HG03439 (cell line): ENCODE results near the gene HOXB9.

Source experiments
- ATAC-seq: cut with Tn5 transposase; IDR thresholded peaks from one replicate; pipeline ENCODE4 v1.9.1; 2021; ENCODE audit warnings: mild to moderate bottlenecking, moderate library complexity; ENCODE audit not compliant: unreplicated experiment

The HOXB9 gene

DNA sequence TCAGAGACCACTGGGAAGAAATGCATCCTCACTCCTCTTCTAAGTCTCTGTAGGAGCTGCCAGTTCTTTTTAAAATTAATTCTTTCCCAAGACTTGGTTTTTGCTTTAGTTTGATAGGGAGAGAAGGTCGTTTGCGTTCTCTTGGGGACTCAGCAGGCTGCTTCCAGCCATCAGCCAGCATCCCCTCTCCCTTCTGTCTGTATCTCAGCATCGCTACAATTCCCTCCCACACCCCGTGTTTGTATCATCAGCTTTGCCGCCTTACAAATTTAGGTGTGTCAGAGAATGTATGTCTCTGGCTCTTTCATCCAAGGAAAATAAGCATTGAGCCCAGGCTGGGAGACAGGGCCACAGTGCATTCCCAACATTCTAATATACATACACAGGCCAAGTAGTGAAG is 26.8 kb downstream of the HOXB9 start:
- ATAC-seq = no peak

- no peak for ATAC-seq
Measured at GRCh38 chr17:48598736-48599135, 27.4 kb downstream of the HOXB9 start.

GRCh38 chr17:48597778-48598631 is 28.2 kb downstream of the HOXB9 start:
- ATAC-seq = no peak

GRCh38 chr17:48597528-48597777 is 28.7 kb downstream of the HOXB9 start:
- ATAC-seq = no peak

DNA sequence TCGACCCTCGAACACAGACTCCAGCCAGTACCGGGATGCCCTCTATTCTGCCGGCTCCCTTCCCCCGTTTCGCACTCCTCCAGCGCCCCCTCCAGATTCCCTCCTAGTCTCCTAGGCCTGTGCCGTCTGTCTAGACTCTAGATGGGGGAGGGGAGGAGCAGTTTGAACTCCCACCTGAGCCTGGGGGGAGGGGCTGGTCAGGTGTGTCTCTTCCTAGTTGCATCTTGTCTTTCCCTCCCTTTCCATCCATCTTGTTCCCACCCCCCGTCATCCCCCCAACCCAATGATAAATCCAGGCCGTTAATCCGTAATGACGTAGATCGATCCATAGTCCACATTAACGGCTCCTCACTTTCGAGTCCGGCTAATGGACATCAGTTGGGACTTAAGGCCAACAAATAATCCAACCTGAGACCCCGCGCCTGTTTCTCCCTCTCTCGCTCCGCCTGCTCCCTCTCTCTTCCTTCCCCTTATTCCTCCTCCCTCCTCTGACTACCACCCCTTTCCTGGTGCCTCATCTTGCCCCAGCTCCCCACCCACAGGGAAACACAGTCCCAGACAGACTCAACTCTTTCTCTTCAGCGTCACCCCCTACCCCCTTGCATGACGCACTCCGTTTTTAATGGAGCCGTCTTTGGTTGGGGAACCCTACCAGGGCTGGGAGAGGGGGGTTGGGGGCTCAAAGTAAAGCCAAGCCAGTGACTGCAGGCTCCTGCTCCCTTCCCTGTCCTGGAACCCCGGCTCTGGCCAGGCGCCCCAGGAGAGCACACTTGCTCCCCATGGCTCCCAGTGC is 29.2 kb downstream of the HOXB9 start:
- no peak for ATAC-seq

GRCh38 chr17:48596000-48596734 is 30.0 kb downstream of the HOXB9 start:
- ATAC-seq = no peak

GRCh38 chr17:48595278-48595999 is 30.7 kb downstream of the HOXB9 start:
- ATAC-seq = no peak

DNA sequence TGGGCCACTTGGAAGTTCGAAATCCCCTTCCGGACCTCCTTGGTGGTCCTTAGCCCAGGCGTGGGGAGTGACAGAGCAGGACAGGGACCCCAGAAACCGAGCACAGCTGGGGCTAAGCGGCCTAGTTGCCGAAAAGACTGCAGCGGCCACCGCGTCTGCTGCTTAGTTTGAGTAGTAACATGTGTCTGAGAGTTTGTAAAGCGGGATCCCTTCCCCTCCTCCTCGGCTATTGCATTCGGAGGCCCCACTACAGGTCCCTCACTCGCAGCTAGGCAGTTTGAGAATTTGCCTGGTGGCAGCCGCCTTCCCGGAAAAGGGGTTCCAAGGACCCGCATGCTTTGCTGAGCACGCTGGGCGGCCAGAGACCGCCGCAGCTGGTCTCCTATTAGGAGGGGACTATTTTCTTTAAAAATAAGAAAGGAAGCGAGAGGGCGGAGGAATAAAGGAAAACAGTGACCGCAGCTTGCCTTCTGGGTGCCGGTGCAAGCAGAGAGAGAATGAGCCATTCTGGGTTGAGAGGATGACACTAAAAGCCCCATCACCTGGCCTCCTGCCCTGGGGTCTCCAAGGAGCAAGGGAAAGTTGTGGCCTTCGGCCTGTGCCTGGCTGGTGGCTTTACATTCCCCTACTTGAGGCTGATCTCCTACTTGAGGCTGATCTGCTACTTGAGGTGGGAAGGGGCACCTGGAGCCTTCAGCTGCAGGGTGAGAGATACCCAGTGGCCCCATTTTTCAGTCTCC is 31.4 kb downstream of the HOXB9 start:
- ATAC-seq = no peak

- ATAC-seq = no peak
Measured at GRCh38 chr17:48593840-48594537, 32.2 kb downstream of the HOXB9 start.

GRCh38 chr17:48593126-48593829 is 32.9 kb downstream of the HOXB9 start, which contains the start of gene HOXB5:
HOXB5 (minus strand) TSS chr17:48593779; CDS start chr17:48593682, 97 bp downstream.
- ATAC-seq = no peak

GRCh38 chr17:48592577-48592976 is 33.6 kb downstream of the HOXB9 start:
- no peak for ATAC-seq

DNA sequence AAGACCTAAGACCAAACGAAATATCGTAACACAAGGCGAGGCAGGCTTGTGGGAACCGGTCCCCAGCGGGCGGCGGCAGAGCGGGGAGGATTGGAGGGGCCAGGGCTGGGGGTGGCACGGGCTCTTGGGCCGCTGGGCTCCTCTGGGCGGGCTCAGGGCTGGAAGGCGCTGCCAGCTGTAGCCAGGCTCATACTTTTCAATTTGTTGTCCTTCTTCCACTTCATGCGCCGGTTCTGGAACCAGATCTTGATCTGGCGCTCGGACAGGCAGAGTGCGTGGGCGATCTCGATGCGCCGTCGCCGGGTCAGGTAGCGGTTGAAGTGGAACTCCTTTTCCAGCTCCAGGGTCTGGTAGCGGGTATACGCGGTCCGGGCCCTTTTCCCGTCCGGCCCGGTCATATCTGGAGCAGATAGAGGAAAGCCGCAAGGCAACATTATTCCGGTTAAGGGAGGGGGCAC is 34.1 kb downstream of the HOXB9 start:
- no peak for ATAC-seq

DNA sequence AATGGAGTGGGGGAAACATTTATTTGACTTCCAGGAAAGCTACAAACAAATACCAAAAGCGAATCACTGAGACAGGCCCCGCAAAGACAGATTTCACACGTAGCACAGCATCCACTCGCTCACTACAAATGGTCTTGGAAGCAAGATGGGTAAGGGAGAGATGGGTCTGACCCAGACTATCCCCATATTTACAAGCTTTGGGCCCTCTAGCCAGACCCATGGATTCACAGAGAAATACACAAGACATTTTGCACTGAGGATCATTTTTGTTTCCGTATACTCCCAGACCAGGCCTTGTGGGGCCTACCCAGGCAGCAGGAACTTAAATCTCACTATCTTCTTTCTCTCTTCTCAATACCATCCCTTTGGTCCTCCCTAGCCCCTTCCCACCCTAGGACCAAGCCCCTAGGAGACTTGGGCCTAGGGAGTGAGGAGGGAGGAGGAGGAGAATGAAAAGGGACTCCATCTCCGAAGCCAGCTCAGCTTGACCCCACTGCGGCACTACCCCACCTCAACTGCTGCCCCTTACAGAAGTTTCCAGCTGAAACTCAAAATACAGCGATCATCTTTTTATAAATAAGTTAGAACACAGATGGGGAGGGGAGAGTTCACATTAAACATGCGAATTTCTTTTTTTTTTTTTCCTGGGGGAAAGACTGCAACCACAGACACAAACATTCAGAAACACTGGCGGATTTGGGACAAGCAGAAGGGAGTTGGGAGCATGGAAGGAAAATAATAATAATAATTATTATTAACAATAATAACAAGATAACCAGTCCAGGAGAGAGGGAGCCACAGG is 34.7 kb downstream of the HOXB9 start:
- ATAC-seq = no peak

- ATAC-seq = no peak
Measured at GRCh38 chr17:48590607-48591161, 35.5 kb downstream of the HOXB9 start.

DNA sequence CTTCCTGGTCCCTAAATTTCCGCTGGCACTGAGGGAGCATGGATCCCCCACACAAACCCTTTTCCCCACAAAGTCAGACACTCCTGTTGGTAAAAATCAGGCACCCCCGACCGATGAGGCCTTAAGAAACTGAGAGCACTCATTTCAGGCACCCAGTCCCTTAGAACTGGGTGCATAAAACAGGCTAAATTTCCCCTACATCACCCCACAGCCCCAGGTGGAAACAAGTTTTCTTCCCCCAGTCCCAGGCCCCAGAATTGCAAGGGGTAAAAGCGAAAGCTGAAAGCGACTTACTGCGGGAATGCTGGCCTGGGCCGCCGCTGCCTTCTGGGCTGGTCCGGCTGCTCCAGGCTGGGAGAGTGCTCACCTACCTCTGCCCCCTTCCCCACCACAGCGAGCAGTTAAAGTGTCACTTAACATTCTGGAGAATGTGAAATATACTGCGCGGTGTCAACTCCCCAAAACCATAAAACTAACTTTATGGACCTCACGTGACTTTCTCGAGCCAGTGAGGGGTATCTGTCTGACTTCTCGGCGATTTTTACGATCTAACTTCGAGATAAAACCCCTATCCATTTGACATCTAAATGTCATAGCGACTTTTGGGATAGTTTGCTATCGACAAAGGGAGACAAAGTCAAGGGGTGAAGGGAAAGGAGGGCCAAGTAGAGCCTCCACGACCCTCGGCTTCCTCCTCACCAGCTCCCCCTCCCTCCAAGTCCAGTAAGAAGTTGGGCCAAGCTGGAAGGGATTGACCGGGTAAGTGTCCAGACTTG is 36.1 kb downstream of the HOXB9 start, which contains the start of gene HOXB3:
HOXB3 (minus strand) TSS at position 411 of the 776 bp plus-strand sequence. CDS start 37,767 bp downstream, outside the sequence.
- ATAC-seq = no peak

DNA sequence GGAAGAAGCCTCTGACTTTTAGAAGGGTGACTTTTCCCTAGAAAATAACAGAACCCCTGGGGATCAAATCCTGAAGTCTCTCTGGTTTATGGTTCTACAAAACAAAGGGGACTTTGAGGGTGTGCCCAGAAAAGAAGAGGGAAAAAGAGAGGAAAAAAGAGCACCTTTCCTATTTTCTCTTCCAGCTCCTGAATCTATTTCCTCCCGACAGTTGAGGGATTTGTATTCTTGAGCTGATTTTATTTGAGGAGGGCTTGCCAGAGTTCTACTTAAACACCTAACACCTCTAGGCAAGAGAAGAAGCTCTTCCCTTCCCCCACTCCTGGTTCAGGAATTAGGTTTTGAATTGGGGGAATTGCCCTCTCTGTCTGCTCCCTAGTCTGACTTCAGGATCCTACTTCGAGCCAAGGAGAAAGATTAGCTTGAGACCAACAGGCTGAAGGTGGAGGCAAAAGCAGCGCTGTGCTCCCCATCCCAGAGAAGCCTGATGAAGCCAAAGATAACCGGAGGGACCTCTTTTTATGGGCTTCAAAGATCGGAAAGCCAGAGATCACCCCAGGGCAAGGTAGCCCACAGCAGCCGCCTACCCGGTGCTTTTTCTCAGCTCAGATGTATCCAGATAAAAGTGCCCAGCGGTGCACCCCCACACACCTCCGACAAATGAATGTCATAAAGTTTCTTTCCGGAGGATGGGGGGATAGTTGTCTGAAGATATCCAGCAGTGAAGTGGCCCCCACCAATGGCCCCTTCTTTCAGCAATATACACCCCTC is 36.9 kb downstream of the HOXB9 start:
- ATAC-seq = no peak
